Right atrium auricular region (tissue), 2 donors: ENCODE measurements around the gene PRDX6. TPM values are rescaled to one million over a fixed set of nuclear protein-coding genes. Genes with fewer than 3 reads are reported as not detected.
A peak's percentile ranks its signal among the peaks of the same experiment; 100 is the strongest.

Experiments
- DNase-seq: peaks from one replicate; pipeline ENCODE4 v3.0.0-alpha.2; 2019; ENCODE audit warnings: low spot score
- H3K27ac ChIP-seq, 2 donors: fragments of 200-600 bp; sonication (generic); 1 replicate in 1 of 2; 2 replicates in 1 of 2; pipeline ENCODE4 v1.5.1; 2016 to 2019
- H3K27me3 ChIP-seq, 2 donors: fragments of 200-600 bp; sonication (generic); one replicate each; pipeline versions ENCODE4 v1.5.1 to v1.6.0; 2017 to 2019
- H3K36me3 ChIP-seq: fragments of 200-600 bp; sonication (generic); one replicate; pipeline ENCODE4 v1.5.1; 2016
- H3K4me1 ChIP-seq, 2 donors: fragments of 200-600 bp; sonication (generic); one replicate each; pipeline versions ENCODE4 v1.5.1 to v1.6.0; 2017 to 2019
- H3K4me3 ChIP-seq, 2 donors: fragments of 200-600 bp; sonication (generic); 1 replicate in 1 of 2; 2 replicates in 1 of 2; pipeline ENCODE4 v1.5.1; 2017 to 2019; ENCODE audit warnings: mild to moderate bottlenecking in 1 of 2, moderate library complexity in 1 of 2
- H3K9me3 ChIP-seq, 2 donors: fragments of 200-600 bp; sonication (generic); one replicate each; pipeline ENCODE4 v1.5.1; 2019
- total RNA-seq, 2 donors: library from RNA; depleted of rRNA; stranded (reverse); fragments of >200 nt; gene quantifications; one replicate each; pipeline ENCODE4 v1.1.0, GENCODE V29; 2016
- TF ChIP-seq, protein P1 (sequence below), 2 donors: fragments of 200-600 bp; sonication (generic); IDR thresholded peaks; one replicate each; pipeline ENCODE4 v1.5.1; 2019; ENCODE audit warnings: antibody characterized with exemption in 2 of 2

Gene PRDX6
- total RNA-seq, 2 donors from 2014 or later, result 512 to 590 TPM

DNA sequence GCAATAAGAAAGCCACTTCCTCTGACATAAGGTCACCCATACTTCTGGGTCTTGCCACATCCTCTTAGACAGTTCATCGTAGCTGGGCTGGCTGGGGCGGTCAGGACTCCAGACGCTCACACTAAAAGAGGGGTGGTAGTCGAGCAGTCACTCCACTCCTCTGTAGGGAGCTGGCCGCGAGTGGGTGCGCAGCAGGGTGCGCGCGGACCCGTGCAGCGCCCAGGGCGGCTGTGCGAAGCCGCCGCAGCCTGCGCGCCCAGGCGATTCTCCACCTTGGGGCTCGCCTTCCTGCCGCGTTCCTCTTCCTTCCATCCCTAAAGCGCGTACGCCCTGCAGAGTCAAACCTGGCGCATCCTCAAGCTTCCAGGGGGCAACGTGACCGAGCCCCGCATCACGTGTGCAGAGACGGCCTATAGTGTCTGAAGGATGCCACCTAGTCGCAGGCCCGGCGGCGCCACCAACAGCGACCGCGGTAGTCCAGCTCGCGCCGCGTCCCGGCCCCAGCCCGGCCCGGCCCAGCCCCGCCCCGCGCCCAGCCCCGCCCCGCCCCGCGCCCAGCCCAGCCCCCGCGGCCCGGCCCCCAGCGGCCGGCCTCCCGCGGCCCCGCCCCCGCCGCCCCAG is 360 bp upstream of the PRDX6 start:
- Histone ChIP-seq H3K9me3 (no peaks in the 10 kb centered on the region), H3K27me3 (no peaks in the 10 kb centered on the region), H3K27ac (peak overlapping the region; percentile 95 to 100), H3K4me1 (peaks cover 0 to 62% of the 10 kb centered on the region in 2 donors), H3K4me3 (peak overlapping the region; percentile 82 to 91), H3K36me3 (peaks cover 22% of the 10 kb centered on the region)
- peak; percentile 94 for DNase-seq
- TF ChIP-seq, protein P1, sequence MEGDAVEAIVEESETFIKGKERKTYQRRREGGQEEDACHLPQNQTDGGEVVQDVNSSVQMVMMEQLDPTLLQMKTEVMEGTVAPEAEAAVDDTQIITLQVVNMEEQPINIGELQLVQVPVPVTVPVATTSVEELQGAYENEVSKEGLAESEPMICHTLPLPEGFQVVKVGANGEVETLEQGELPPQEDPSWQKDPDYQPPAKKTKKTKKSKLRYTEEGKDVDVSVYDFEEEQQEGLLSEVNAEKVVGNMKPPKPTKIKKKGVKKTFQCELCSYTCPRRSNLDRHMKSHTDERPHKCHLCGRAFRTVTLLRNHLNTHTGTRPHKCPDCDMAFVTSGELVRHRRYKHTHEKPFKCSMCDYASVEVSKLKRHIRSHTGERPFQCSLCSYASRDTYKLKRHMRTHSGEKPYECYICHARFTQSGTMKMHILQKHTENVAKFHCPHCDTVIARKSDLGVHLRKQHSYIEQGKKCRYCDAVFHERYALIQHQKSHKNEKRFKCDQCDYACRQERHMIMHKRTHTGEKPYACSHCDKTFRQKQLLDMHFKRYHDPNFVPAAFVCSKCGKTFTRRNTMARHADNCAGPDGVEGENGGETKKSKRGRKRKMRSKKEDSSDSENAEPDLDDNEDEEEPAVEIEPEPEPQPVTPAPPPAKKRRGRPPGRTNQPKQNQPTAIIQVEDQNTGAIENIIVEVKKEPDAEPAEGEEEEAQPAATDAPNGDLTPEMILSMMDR (IDR thresholded peaks at IDR 0.05), result no peak

DNA sequence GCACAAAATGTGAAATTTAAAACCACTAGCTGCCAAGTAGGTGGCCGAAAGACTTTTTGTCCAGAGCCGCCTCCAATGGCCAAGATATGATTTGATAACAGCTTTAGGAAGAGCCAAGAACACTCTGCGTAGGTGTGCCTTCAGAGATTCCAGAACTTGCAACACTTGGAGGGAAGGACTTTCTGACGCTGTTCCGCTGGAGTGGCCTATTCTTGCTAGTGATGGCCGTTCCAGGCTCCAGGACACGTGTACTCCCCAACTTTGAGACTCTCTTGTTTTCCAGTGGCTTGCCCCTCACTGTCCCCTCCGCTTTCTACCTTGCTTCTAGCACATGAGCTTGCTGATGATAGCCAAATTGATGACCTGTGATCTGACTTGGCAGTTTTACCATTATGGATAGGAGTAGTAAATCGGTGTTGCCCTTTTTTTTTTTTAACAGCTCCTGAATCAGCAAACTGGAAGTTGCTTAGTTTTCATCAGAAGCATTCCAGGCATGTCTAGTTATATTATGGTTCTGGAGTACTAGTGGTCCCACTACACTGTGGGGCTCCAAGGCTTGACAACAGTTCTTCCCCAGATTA is 1.0 kb downstream of the PRDX6 start:
- H3K4me1 ChIP-seq, result peaks cover 0 to 69% of the 10 kb centered on the region in 2 donors
- H3K27me3 ChIP-seq, result no peaks in the 10 kb centered on the region
- DNase-seq, result peak; percentile 84
- H3K4me3 ChIP-seq, result peak overlapping the region; percentile 82 to 91
- H3K36me3 ChIP-seq, result peaks cover 36% of the 10 kb centered on the region
- TF ChIP-seq, protein P1 (IDR thresholded peaks at IDR 0.05), result no peak
- H3K27ac ChIP-seq, result peak overlapping the region; percentile 99 to 100
- no peaks in the 10 kb centered on the region for H3K9me3 ChIP-seq

DNA sequence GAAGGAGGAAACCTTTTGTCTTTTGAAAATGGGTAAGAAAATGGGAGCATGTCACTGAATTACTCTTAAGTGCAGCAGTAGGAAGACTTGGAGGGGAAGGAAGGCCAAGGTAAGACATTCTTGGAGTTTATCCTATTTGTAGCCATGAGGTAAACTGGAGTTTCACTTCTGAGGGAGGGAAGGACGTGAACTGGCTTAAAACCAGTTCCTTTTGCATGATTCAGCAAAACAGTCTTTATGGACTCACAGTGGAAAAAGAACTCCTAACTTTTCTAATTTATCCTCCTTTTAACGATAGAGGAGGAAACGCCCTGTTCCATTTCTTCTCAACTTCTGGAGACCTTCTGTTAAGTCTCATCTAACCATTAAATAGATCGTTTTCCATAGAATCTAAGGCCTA is 2.5 kb downstream of the PRDX6 start:
- TF ChIP-seq, protein P1 (IDR thresholded peaks at IDR 0.05), result no peak
- H3K27ac ChIP-seq, result peak overlapping the region; percentile 99 to 100
- DNase-seq, result no peak
- H3K4me3 ChIP-seq, result peak overlapping the region; percentile 82 to 91
- H3K27me3 ChIP-seq, result no peaks in the 10 kb centered on the region
- H3K36me3 ChIP-seq, result peaks cover 51% of the 10 kb centered on the region
- peaks cover 0 to 57% of the 10 kb centered on the region in 2 donors for H3K4me1 ChIP-seq
- H3K9me3 ChIP-seq, result no peaks in the 10 kb centered on the region

DNA sequence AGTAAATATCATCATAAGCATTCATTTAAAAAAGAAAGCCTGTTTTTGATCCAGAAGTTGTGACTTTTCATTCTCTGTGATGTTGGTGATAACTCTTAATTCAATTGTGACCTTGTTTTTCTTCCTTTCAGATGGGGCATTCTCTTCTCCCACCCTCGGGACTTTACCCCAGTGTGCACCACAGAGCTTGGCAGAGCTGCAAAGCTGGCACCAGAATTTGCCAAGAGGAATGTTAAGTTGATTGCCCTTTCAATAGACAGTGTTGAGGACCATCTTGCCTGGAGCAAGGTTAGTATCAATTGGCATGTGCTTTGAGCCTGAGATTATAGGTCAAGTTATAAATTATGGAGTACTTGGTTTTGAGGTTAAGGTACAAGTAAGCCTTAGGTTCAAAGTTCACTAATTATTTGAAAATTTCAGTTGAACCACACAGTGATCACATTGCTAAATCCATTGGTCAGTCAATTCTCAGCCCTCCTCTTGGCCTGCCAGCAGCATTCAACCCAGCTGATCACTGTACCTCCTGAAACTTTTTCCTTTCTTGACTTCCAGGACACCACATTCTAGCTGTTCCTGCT is 4.1 kb downstream of the PRDX6 start:
- DNase-seq, result no peak
- peak overlapping the region in 1 of 2 donors; percentile 43 for H3K27ac ChIP-seq
- no peaks in the 10 kb centered on the region for H3K9me3 ChIP-seq
- H3K4me3 ChIP-seq, result no peak overlapping the region
- H3K4me1 ChIP-seq, result peaks cover 0 to 40% of the 10 kb centered on the region in 2 donors
- TF ChIP-seq, protein P1 (IDR thresholded peaks at IDR 0.05), result no peak
- H3K36me3 ChIP-seq, result peaks cover 67% of the 10 kb centered on the region
- H3K27me3 ChIP-seq, result no peaks in the 10 kb centered on the region

DNA sequence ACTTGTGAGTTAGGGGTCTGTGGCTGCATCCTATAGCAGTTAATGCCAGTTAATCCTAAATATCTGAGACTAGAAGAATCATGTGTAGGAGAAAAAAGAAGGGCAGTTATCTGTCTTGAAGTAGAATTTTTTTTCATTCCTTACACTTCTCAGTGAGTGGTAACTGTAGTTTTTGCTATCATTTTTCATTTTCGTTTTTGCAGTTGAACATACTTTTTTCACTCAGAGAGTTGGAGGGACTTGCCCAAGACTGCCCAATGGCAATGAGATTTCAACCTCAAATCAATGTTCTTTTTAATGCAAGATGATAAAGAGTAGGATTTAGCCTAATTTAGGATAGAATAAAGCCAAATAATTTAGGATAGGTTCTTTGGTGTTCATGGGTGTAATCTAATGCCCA is 5.5 kb downstream of the PRDX6 start:
- TF ChIP-seq, protein P1 (IDR thresholded peaks at IDR 0.05), result no peak
- H3K27ac ChIP-seq, result no peak overlapping the region
- no peaks in the 10 kb centered on the region for H3K27me3 ChIP-seq
- H3K4me1 ChIP-seq, result peaks cover 0 to 40% of the 10 kb centered on the region in 2 donors
- H3K4me3 ChIP-seq, result no peak overlapping the region
- H3K36me3 ChIP-seq, result peaks cover 81% of the 10 kb centered on the region
- no peak for DNase-seq
- H3K9me3 ChIP-seq, result no peaks in the 10 kb centered on the region
